ENCODE data around the gene MYLK4. TPM values are rescaled to one million over a fixed set of nuclear protein-coding genes. Genes with fewer than 3 reads are reported as not detected.

Gene MYLK4
- polyA plus RNA-seq, 1 donor from 2014 or later, result 1.3 TPM

DNA sequence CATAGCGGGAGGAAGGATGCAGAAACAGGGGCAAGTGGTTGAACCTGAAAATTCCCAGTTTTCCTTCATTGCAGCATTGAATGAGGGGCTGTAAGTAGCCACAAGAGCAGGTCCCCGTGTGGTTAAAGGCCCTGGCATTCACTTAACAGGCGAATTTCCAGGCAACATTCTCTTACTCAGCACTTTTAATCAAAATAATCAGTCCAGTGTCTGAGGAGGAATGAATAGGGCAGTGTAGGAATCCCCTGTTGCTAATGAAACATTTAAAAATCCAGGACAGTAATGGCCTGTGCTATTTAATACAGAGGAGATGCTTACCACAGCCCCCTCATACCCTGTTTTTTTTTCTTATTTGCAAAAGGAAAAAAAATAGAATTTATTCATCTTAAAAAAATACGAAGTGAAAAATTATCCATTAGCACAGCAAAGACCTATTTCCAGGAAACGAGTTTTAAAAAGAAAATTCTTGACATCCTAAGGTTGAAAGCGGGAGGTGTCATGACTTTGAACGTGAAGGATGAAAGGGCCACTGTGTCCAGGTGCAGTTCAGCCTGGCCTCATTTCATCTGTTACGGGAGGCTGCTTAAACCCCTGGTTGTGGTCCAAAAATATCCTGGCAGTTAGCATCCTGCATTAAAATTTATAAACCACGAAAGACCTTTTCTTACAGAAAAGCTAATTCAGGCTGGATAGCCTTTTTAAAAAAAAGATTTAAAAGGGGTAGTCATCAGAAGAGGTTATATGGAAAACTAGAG lies 20.2 kb downstream of the MYLK4 start:
- Histone ChIP-seq H3F3A (ENCODE audit: insufficient read depth, low read length, poor library complexity, severe bottlenecking) (no peaks in the 10 kb centered on the region), H2AFZ (ENCODE audit: low read depth, low read length) (no peak overlapping the region), H3K9ac (ENCODE audit: low read length) (no peak overlapping the region), H3K36me3 (ENCODE audit: insufficient read depth, low read length) (no peaks in the 10 kb centered on the region), H3K4me3 (ENCODE audit: low read length) (no peak overlapping the region), H3K27ac (ENCODE audit: low read length) (no peak overlapping the region), H3K4me2 (ENCODE audit: low read length) (no peak overlapping the region), H3K9me3 (ENCODE audit: low read length) (no peaks in the 10 kb centered on the region), H4K20me1 (ENCODE audit: insufficient read depth) (no peaks in the 10 kb centered on the region), H3K79me2 (replicated peaks; ENCODE audit: insufficient read depth, low read length) (no peaks in the 10 kb centered on the region), H3K27me3 (ENCODE audit: insufficient read depth, low read depth, low read length) (no peaks in the 10 kb centered on the region), H3K9me2 (ENCODE audit: insufficient read depth, low read length) (no peaks in the 10 kb centered on the region)
- no peak for TF ChIP-seq TAF1 (IDR thresholded peaks at IDR 0.05; ENCODE audit: low read depth)
- TF ChIP-seq EZH2 (IDR thresholded peaks at IDR 0.05; ENCODE audit: borderline replicate concordance, insufficient read depth, low read length, poor library complexity, severe bottlenecking), result no peak
- TF ChIP-seq SMC3 (conservative IDR thresholded peaks at IDR 0.05; ENCODE audit: poor library complexity), result no peak
- TF ChIP-seq MXI1 (conservative IDR thresholded peaks at IDR 0.05; ENCODE audit: poor library complexity, severe bottlenecking), result no peak
- TF ChIP-seq CTCF (IDR thresholded peaks at IDR 0.05; ENCODE audit: poor library complexity, severe bottlenecking), result no peak
- no peak for TF ChIP-seq EP300 (conservative IDR thresholded peaks at IDR 0.05; ENCODE audit: poor library complexity, severe bottlenecking)
- no peak for TF ChIP-seq RAD21 (conservative IDR thresholded peaks at IDR 0.05)
- no peak for TF ChIP-seq REST (IDR thresholded peaks at IDR 0.05; ENCODE audit: borderline replicate concordance)
- TF ChIP-seq POLR2AphosphoS5 (IDR thresholded peaks at IDR 0.05), result no peak

- Histone ChIP-seq H3K4me2 (ENCODE audit: low read length) (no peak overlapping the region), H3K27ac (ENCODE audit: low read length) (no peak overlapping the region), H3K9ac (ENCODE audit: low read length) (no peak overlapping the region), H3K4me3 (ENCODE audit: low read length) (no peak overlapping the region), H4K20me1 (ENCODE audit: insufficient read depth) (no peaks in the 10 kb centered on the region), H3F3A (ENCODE audit: insufficient read depth, low read length, poor library complexity, severe bottlenecking) (no peaks in the 10 kb centered on the region), H2AFZ (ENCODE audit: low read depth, low read length) (no peak overlapping the region), H3K9me2 (ENCODE audit: insufficient read depth, low read length) (no peaks in the 10 kb centered on the region), H3K79me2 (replicated peaks; ENCODE audit: insufficient read depth, low read length) (no peaks in the 10 kb centered on the region), H3K27me3 (ENCODE audit: insufficient read depth, low read depth, low read length) (no peaks in the 10 kb centered on the region), H3K36me3 (ENCODE audit: insufficient read depth, low read length) (no peaks in the 10 kb centered on the region), H3K9me3 (ENCODE audit: low read length) (no peaks in the 10 kb centered on the region)
- TF ChIP-seq EZH2 (IDR thresholded peaks at IDR 0.05; ENCODE audit: borderline replicate concordance, insufficient read depth, low read length, poor library complexity, severe bottlenecking) (no peak), POLR2AphosphoS5 (IDR thresholded peaks at IDR 0.05) (no peak), RAD21 (conservative IDR thresholded peaks at IDR 0.05) (no peak), SMC3 (conservative IDR thresholded peaks at IDR 0.05; ENCODE audit: poor library complexity) (no peak), CTCF (IDR thresholded peaks at IDR 0.05; ENCODE audit: poor library complexity, severe bottlenecking) (no peak), TAF1 (IDR thresholded peaks at IDR 0.05; ENCODE audit: low read depth) (no peak), MXI1 (conservative IDR thresholded peaks at IDR 0.05; ENCODE audit: poor library complexity, severe bottlenecking) (no peak), EP300 (conservative IDR thresholded peaks at IDR 0.05; ENCODE audit: poor library complexity, severe bottlenecking) (no peak), REST (IDR thresholded peaks at IDR 0.05; ENCODE audit: borderline replicate concordance) (no peak)
Observed at GRCh38 chr6:2729921-2730320, 20.8 kb downstream of the MYLK4 start.
